ENCODE results near the gene S100A6. TPM values are rescaled to one million over a fixed set of nuclear protein-coding genes. Genes with fewer than 3 reads are reported as not detected.

The S100A6 gene
- total RNA-seq, 1 experiment from 2014 or later: 19.2 TPM

DNA sequence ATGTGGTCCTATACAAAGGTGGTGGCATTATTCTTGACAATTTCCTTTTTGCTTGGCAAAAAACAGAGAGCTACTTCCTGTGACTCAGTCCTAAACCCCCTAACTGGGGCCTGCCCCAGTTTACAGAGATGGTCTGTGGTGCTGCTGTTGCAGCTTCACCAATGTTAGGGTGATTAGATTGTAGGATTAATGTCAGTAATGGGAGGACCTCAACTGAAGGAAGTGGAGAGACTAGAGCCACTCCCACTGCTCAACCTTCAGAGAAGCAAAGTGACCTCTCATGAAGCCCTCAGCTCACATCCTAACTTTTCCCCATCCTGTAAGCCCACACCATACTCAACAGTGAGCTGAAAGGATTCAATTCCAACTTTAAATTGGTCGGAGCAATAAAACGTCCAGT, 3.6 kb downstream of the S100A6 start (continued):
- TF ChIP-seq, protein P1, sequence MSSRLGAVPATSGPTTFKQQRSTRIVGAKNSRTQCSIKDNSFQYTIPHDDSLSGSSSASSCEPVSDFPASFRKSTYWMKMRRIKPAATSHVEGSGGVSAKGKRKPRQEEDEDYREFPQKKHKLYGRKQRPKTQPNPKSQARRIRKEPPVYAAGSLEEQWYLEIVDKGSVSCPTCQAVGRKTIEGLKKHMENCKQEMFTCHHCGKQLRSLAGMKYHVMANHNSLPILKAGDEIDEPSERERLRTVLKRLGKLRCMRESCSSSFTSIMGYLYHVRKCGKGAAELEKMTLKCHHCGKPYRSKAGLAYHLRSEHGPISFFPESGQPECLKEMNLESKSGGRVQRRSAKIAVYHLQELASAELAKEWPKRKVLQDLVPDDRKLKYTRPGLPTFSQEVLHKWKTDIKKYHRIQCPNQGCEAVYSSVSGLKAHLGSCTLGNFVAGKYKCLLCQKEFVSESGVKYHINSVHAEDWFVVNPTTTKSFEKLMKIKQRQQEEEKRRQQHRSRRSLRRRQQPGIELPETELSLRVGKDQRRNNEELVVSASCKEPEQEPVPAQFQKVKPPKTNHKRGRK (CRISPR knock-in tag; IDR thresholded peaks at IDR 0.05; ENCODE audit: borderline replicate concordance): no peak

DNA sequence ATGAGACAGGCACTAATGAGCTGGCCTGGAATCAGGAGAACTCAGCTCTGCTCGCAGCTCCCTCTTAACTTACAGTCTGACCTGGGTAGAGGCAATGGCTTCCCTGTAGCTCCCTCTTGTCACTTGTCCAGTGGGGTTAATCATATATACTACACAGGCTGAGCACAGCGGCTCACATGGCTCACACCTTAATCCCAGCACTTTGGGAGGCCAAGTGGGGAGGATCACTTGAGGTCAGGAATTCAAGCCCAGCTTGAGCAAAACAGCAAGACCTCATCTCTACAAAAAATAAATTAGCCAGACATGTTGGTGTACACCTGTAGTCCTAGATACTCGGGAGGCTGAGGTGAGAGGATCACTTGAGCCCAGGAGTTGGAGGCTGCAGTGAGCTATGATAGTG, 4.2 kb downstream of the S100A6 start:
- no peak for TF ChIP-seq NFE2L1 (CRISPR knock-in tag; IDR thresholded peaks at IDR 0.05)
- TF ChIP-seq, protein P2, sequence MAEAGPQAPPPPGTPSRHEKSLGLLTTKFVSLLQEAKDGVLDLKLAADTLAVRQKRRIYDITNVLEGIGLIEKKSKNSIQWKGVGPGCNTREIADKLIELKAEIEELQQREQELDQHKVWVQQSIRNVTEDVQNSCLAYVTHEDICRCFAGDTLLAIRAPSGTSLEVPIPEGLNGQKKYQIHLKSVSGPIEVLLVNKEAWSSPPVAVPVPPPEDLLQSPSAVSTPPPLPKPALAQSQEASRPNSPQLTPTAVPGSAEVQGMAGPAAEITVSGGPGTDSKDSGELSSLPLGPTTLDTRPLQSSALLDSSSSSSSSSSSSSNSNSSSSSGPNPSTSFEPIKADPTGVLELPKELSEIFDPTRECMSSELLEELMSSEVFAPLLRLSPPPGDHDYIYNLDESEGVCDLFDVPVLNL (CRISPR knock-in tag; IDR thresholded peaks at IDR 0.05; ENCODE audit: borderline replicate concordance, low read depth): no peak
- TF ChIP-seq RELA (CRISPR knock-in tag; IDR thresholded peaks at IDR 0.05; ENCODE audit: borderline replicate concordance): no peak
- TF ChIP-seq NR2C2 (CRISPR knock-in tag; IDR thresholded peaks at IDR 0.05): no peak
- TF ChIP-seq, protein P3, sequence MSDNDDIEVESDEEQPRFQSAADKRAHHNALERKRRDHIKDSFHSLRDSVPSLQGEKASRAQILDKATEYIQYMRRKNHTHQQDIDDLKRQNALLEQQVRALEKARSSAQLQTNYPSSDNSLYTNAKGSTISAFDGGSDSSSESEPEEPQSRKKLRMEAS (CRISPR knock-in tag; IDR thresholded peaks at IDR 0.05): no peak
- no peak for TF ChIP-seq ZNF138 (CRISPR knock-in tag; conservative IDR thresholded peaks at IDR 0.05)
- TF ChIP-seq CREB1 (CRISPR knock-in tag; IDR thresholded peaks at IDR 0.05): no peak
- TF ChIP-seq HMGA2 (CRISPR knock-in tag; IDR thresholded peaks at IDR 0.05): no peak
- TF ChIP-seq, protein P4, sequence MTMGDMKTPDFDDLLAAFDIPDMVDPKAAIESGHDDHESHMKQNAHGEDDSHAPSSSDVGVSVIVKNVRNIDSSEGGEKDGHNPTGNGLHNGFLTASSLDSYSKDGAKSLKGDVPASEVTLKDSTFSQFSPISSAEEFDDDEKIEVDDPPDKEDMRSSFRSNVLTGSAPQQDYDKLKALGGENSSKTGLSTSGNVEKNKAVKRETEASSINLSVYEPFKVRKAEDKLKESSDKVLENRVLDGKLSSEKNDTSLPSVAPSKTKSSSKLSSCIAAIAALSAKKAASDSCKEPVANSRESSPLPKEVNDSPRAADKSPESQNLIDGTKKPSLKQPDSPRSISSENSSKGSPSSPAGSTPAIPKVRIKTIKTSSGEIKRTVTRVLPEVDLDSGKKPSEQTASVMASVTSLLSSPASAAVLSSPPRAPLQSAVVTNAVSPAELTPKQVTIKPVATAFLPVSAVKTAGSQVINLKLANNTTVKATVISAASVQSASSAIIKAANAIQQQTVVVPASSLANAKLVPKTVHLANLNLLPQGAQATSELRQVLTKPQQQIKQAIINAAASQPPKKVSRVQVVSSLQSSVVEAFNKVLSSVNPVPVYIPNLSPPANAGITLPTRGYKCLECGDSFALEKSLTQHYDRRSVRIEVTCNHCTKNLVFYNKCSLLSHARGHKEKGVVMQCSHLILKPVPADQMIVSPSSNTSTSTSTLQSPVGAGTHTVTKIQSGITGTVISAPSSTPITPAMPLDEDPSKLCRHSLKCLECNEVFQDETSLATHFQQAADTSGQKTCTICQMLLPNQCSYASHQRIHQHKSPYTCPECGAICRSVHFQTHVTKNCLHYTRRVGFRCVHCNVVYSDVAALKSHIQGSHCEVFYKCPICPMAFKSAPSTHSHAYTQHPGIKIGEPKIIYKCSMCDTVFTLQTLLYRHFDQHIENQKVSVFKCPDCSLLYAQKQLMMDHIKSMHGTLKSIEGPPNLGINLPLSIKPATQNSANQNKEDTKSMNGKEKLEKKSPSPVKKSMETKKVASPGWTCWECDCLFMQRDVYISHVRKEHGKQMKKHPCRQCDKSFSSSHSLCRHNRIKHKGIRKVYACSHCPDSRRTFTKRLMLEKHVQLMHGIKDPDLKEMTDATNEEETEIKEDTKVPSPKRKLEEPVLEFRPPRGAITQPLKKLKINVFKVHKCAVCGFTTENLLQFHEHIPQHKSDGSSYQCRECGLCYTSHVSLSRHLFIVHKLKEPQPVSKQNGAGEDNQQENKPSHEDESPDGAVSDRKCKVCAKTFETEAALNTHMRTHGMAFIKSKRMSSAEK (CRISPR knock-in tag; IDR thresholded peaks at IDR 0.05; ENCODE audit: borderline replicate concordance): no peak
- no peak for TF ChIP-seq ETV6 (CRISPR knock-in tag; IDR thresholded peaks at IDR 0.05)
- TF ChIP-seq GABPB1 (CRISPR knock-in tag; IDR thresholded peaks at IDR 0.05): no peak
- no peak for TF ChIP-seq TEAD4 (CRISPR knock-in tag; IDR thresholded peaks at IDR 0.05)
- no peak for TF ChIP-seq NR1H2 (CRISPR knock-in tag; IDR thresholded peaks at IDR 0.05)
- H3K36me3 Mint-ChIP-seq: no peaks in the 10 kb centered on the region
- no peak overlapping the region for H3K27ac Mint-ChIP-seq
- POLR2A ChIA-PET: no interaction called here
- no peaks in the 10 kb centered on the region for H3K9me3 Mint-ChIP-seq
- ATAC-seq (no peak), DNase-seq (ENCODE audit: low spot score) (no peak)
- CTCF ChIA-PET: interaction anchor here (0.9 to 10.8 kb wide), 18 partner anchors 13 to 178 kb away, joined by 3 to 188 read pairs (median 16); partner anchors contain the start of genes S100A1, S100A13, S100A16 and S100A2
- no peak overlapping the region for H3K4me3 Mint-ChIP-seq
- peaks cover 50% of the 10 kb centered on the region for H3K4me1 Mint-ChIP-seq
- peaks cover 24% of the 10 kb centered on the region for H3K27me3 Mint-ChIP-seq (ENCODE audit: low read depth)

DNA sequence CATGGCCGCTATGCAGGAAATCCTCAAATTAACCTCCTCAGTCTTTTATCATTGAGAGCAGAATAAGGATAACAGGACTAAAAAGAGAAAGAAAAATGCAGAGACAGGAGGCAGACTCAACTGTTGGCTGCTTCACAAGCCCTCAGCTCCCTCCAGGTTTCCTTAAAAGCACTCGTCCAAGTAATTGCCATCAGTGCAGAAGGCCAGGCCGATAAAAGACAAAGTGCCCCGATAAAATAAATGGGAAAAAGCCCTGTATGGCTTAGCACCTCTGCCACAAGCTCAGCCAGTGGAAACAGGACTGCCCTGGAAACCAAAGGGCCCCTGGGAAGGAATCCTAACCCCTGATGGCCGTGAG, 8.1 kb downstream of the S100A6 start:
- POLR2A ChIA-PET: no interaction called here
- Mint-ChIP-seq H3K4me1 (peaks cover 30% of the 10 kb centered on the region), H3K27ac (no peak overlapping the region), H3K36me3 (peaks cover 1% of the 10 kb centered on the region), H3K4me3 (no peak overlapping the region), H3K27me3 (ENCODE audit: low read depth) (peaks cover 2% of the 10 kb centered on the region), H3K9me3 (peaks cover 2% of the 10 kb centered on the region)
- CTCF ChIA-PET: interaction anchor here (0.9 to 3.6 kb wide), 4 partner anchors 8 to 100 kb away, joined by 3 to 13 read pairs (median 4); partner anchors contain the start of genes S100A13 and S100A6
- no peak for ATAC-seq
- TF ChIP-seq, protein P5, sequence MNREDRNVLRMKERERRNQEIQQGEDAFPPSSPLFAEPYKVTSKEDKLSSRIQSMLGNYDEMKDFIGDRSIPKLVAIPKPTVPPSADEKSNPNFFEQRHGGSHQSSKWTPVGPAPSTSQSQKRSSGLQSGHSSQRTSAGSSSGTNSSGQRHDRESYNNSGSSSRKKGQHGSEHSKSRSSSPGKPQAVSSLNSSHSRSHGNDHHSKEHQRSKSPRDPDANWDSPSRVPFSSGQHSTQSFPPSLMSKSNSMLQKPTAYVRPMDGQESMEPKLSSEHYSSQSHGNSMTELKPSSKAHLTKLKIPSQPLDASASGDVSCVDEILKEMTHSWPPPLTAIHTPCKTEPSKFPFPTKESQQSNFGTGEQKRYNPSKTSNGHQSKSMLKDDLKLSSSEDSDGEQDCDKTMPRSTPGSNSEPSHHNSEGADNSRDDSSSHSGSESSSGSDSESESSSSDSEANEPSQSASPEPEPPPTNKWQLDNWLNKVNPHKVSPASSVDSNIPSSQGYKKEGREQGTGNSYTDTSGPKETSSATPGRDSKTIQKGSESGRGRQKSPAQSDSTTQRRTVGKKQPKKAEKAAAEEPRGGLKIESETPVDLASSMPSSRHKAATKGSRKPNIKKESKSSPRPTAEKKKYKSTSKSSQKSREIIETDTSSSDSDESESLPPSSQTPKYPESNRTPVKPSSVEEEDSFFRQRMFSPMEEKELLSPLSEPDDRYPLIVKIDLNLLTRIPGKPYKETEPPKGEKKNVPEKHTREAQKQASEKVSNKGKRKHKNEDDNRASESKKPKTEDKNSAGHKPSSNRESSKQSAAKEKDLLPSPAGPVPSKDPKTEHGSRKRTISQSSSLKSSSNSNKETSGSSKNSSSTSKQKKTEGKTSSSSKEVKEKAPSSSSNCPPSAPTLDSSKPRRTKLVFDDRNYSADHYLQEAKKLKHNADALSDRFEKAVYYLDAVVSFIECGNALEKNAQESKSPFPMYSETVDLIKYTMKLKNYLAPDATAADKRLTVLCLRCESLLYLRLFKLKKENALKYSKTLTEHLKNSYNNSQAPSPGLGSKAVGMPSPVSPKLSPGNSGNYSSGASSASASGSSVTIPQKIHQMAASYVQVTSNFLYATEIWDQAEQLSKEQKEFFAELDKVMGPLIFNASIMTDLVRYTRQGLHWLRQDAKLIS (CRISPR knock-in tag; IDR thresholded peaks at IDR 0.05; ENCODE audit: borderline replicate concordance): no peak
- TF ChIP-seq TEAD4 (CRISPR knock-in tag; IDR thresholded peaks at IDR 0.05): no peak
- TF ChIP-seq ESRRA (CRISPR knock-in tag; IDR thresholded peaks at IDR 0.05; ENCODE audit: borderline replicate concordance): no peak
- no peak for TF ChIP-seq KAT7 (CRISPR knock-in tag; IDR thresholded peaks at IDR 0.05; ENCODE audit: borderline replicate concordance)
- TF ChIP-seq NR1H2 (CRISPR knock-in tag; IDR thresholded peaks at IDR 0.05): no peak
- TF ChIP-seq, protein P6, sequence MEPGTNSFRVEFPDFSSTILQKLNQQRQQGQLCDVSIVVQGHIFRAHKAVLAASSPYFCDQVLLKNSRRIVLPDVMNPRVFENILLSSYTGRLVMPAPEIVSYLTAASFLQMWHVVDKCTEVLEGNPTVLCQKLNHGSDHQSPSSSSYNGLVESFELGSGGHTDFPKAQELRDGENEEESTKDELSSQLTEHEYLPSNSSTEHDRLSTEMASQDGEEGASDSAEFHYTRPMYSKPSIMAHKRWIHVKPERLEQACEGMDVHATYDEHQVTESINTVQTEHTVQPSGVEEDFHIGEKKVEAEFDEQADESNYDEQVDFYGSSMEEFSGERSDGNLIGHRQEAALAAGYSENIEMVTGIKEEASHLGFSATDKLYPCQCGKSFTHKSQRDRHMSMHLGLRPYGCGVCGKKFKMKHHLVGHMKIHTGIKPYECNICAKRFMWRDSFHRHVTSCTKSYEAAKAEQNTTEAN (CRISPR knock-in tag; IDR thresholded peaks at IDR 0.05): no peak
- TF ChIP-seq, protein P7, sequence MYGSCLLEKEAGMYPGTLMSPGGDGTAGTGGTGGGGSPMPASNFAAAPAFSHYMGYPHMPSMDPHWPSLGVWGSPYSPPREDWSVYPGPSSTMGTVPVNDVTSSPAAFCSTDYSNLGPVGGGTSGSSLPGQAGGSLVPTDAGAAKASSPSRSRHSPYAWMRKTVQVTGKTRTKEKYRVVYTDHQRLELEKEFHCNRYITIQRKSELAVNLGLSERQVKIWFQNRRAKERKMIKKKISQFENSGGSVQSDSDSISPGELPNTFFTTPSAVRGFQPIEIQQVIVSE (CRISPR knock-in tag; IDR thresholded peaks at IDR 0.05; ENCODE audit: borderline replicate concordance): no peak
- TF ChIP-seq ZNF396 (CRISPR knock-in tag; IDR thresholded peaks at IDR 0.05; ENCODE audit: borderline replicate concordance): no peak
- DNase-seq (ENCODE audit: low spot score): no peak
